HepG2 (cell line): ENCODE data around the gene SLC35B3. TPM values are rescaled to one million over a fixed set of nuclear protein-coding genes. Genes with fewer than 3 reads are reported as not detected.
A peak's percentile ranks its signal among the peaks of the same experiment; 100 is the strongest.

Experiments
- AGO1 ChIP-seq: fragments of 200-400 bp; formaldehyde crosslinking; IDR thresholded peaks from 2 replicates; pipeline ENCODE4 v1.6.1; 2017; ENCODE audit warnings: mild to moderate bottlenecking, low read depth, low read length, moderate library complexity; ENCODE audit not compliant: poor library complexity, severe bottlenecking
- ATF7 ChIP-seq, 2 experiments: fragments of 450-650 bp in 1 of 2; sonication (generic) in 1 of 2; formaldehyde crosslinking in 1 of 2; IDR thresholded peaks; 2 replicates each; pipeline versions ENCODE4 v1.4.0 to v1.6.1; 2016 to 2020; ENCODE audit warnings: antibody characterized with exemption in 1 of 2, mild to moderate bottlenecking in 1 of 2, missing genetic modification reagents in 1 of 2
- DMAP1 ChIP-seq: IDR thresholded peaks from 2 replicates; pipeline ENCODE4 v1.6.1; 2016
- ELF3 ChIP-seq: IDR thresholded peaks from 2 replicates; pipeline ENCODE4 v1.6.1; 2016; ENCODE audit warnings: missing genetic modification reagents, missing compliant biosample characterization
- PAX8 ChIP-seq: sonication (generic); formaldehyde crosslinking; IDR thresholded peaks from 2 replicates; pipeline ENCODE4 v1.8.0; 2022; ENCODE audit warnings: mild to moderate bottlenecking, missing genetic modification reagents, borderline replicate concordance
- RCOR2 ChIP-seq: IDR thresholded peaks from 2 replicates; pipeline ENCODE4 v1.6.1; 2016; ENCODE audit warnings: missing biosample characterization, missing genetic modification reagents
- RFXAP ChIP-seq: sonication (generic); formaldehyde crosslinking; IDR thresholded peaks from 2 replicates; pipeline ENCODE4 v1.4.0; 2020; ENCODE audit warnings: missing genetic modification reagents, borderline replicate concordance
- SNRNP70 ChIP-seq: fragments of 200-400 bp; formaldehyde crosslinking; IDR thresholded peaks from 2 replicates; pipeline ENCODE4 v1.6.1; 2017; ENCODE audit warnings: mild to moderate bottlenecking, low read depth, low read length, moderate library complexity
- SOX5 ChIP-seq: IDR thresholded peaks from 2 replicates; pipeline ENCODE4 v1.6.1; 2016; ENCODE audit warnings: borderline replicate concordance
- TBP ChIP-seq: sonication (generic); formaldehyde crosslinking; IDR thresholded peaks from 2 replicates; pipeline ENCODE4 v1.5.0; 2020; ENCODE audit warnings: missing genetic modification reagents
- ZNF180 ChIP-seq: sonication (generic); formaldehyde crosslinking; IDR thresholded peaks from 2 replicates; pipeline ENCODE4 v1.4.0; 2020; ENCODE audit warnings: low read depth, missing genetic modification reagents, borderline replicate concordance
- ZNF543 ChIP-seq: sonication (generic); formaldehyde crosslinking; IDR thresholded peaks from 2 replicates; pipeline ENCODE4 v1.4.0; 2020; ENCODE audit warnings: mild to moderate bottlenecking, missing genetic modification reagents
- ZNF629 ChIP-seq: sonication (generic); formaldehyde crosslinking; conservative IDR thresholded peaks from 2 replicates; pipeline ENCODE4 v1.5.0; 2020; ENCODE audit warnings: missing genetic modification reagents
- ZNF792 ChIP-seq: IDR thresholded peaks from 2 replicates; pipeline ENCODE4 v1.6.1; 2016
- ZNF83 ChIP-seq: sonication (generic); formaldehyde crosslinking; IDR thresholded peaks from 2 replicates; pipeline ENCODE4 v1.4.0; 2020; ENCODE audit warnings: missing genetic modification reagents, mild to moderate bottlenecking, borderline replicate concordance
- polyA plus RNA-seq, 8 experiments: library from polyadenylated mRNA; depleted of rRNA in 3 of 8; stranded (reverse) in 7 of 8; unstranded in 1 of 8; fragments of >200 nt; fragmentation: Illumina TruSeq in 4 of 8; extraction: Trizol in 4 of 8; gene quantifications; 2 replicates each; pipeline versions ENCODE4 v1.2.1 to v1.2.3, GENCODE V29; 2011 to 2016; ENCODE audit warnings: low read depth in 4 of 8, missing spikeins in 1 of 8, mixed read lengths in 1 of 8; ENCODE audit not compliant: insufficient read depth in 1 of 8
- total RNA-seq, 5 experiments: library from RNA; depleted of rRNA; stranded (reverse); fragments of >200 nt; fragmentation: Illumina TruSeq; extraction: Trizol; gene quantifications; 2 replicates each; pipeline ENCODE4 v1.2.3, GENCODE V29; 2016; ENCODE audit warnings: low read depth in 1 of 5
- TF ChIP-seq, protein P1 (sequence below): sonication (generic); formaldehyde crosslinking; IDR thresholded peaks from 2 replicates; pipeline ENCODE4 v1.5.1; 2020; ENCODE audit warnings: mild to moderate bottlenecking, missing genetic modification reagents, moderate library complexity
- TF ChIP-seq, protein P2 (sequence below): sonication (generic); formaldehyde crosslinking; IDR thresholded peaks from 2 replicates; pipeline ENCODE4 v1.5.0; 2020; ENCODE audit warnings: mild to moderate bottlenecking, missing genetic modification reagents
- TF ChIP-seq, protein P3 (sequence below): IDR thresholded peaks from 2 replicates; pipeline ENCODE4 v1.6.1; 2016; ENCODE audit warnings: missing compliant biosample characterization, missing genetic modification reagents, borderline replicate concordance
- TF ChIP-seq, protein P4 (sequence below): sonication (generic); formaldehyde crosslinking; IDR thresholded peaks from 2 replicates; pipeline ENCODE4 v1.9.0; 2022; ENCODE audit warnings: missing genetic modification reagents, mild to moderate bottlenecking, borderline replicate concordance

Gene SLC35B3
- total and polyA plus RNA-seq, 2 of the 13 experiments (the other 11 are each of a cell fraction or from before 2014, with no cell fraction given) = 8.7 to 13.5 TPM

DNA sequence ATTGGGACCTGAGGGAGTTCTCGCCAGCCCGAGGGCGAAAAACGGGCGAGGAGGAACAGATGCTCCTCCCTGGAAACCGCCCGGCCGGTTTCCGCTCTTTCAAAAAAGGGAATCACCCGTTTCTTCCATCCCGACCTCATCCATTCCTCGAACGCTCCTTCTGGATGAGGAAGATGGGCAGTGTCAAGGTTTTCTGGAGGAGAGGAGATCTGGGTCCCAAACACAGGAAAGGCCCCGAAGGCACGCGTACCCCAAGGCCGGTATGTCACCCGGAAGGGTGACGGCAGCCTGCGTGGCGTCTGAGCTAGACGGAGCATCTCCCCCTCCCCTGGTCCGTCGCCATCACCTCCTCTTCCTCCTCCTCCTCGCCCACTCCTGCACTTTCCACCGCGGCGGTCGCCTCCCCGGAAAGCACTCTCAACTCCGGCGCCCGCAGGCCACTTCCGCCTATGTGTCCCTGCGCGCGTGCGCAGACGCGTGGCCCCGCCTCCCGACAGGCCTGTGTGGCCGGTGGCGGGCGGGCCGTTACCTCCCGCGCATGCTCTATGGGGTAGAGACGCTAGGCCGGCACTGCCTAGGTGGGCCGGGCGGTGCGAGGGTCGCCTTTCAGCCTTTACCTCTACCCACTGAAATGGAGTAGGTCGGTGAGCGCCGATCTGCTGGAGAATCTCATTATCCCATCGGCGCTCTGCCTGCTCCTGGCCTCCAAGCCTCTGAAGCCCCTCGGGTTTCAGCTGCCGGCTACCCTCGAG lies at the start of gene SLC35B3 (continued):
- TF ChIP-seq ATF7 (IDR thresholded peaks at IDR 0.05) = no peak
- peak; percentile 78; the same call in 1 of the 2 replicates for TF ChIP-seq ATF7 (CRISPR knock-in tag; IDR thresholded peaks at IDR 0.05)
- TF ChIP-seq SOX5 (CRISPR knock-in tag) = peak; percentile 44
- TF ChIP-seq PAX8 (CRISPR knock-in tag) = peak; percentile 42; the same call in 1 of the 2 replicates
- peak; percentile 53; the same call in 1 of the 2 replicates for TF ChIP-seq RFXAP (CRISPR knock-in tag)
- TF ChIP-seq ELF3 (CRISPR knock-in tag) = peak; percentile 90
- TF ChIP-seq, protein P1, sequence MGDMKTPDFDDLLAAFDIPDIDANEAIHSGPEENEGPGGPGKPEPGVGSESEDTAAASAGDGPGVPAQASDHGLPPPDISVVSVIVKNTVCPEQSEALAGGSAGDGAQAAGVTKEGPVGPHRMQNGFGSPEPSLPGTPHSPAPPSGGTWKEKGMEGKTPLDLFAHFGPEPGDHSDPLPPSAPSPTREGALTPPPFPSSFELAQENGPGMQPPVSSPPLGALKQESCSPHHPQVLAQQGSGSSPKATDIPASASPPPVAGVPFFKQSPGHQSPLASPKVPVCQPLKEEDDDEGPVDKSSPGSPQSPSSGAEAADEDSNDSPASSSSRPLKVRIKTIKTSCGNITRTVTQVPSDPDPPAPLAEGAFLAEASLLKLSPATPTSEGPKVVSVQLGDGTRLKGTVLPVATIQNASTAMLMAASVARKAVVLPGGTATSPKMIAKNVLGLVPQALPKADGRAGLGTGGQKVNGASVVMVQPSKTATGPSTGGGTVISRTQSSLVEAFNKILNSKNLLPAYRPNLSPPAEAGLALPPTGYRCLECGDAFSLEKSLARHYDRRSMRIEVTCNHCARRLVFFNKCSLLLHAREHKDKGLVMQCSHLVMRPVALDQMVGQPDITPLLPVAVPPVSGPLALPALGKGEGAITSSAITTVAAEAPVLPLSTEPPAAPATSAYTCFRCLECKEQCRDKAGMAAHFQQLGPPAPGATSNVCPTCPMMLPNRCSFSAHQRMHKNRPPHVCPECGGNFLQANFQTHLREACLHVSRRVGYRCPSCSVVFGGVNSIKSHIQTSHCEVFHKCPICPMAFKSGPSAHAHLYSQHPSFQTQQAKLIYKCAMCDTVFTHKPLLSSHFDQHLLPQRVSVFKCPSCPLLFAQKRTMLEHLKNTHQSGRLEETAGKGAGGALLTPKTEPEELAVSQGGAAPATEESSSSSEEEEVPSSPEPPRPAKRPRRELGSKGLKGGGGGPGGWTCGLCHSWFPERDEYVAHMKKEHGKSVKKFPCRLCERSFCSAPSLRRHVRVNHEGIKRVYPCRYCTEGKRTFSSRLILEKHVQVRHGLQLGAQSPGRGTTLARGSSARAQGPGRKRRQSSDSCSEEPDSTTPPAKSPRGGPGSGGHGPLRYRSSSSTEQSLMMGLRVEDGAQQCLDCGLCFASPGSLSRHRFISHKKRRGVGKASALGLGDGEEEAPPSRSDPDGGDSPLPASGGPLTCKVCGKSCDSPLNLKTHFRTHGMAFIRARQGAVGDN (CRISPR knock-in tag) = peak; percentile 99
- TF ChIP-seq ZNF543 (CRISPR knock-in tag) = peak; percentile 78; the same call in 1 of the 2 replicates
- peak; percentile 96 for TF ChIP-seq DMAP1
- peak; percentile 35; the same call in 1 of the 2 replicates for TF ChIP-seq ZNF83 (CRISPR knock-in tag)
- TF ChIP-seq SNRNP70 = no peak
- 0 out of 2 replicates have a peak, but pooled peaks have one; percentile 22 for TF ChIP-seq TBP (CRISPR knock-in tag)
- TF ChIP-seq, protein P2, sequence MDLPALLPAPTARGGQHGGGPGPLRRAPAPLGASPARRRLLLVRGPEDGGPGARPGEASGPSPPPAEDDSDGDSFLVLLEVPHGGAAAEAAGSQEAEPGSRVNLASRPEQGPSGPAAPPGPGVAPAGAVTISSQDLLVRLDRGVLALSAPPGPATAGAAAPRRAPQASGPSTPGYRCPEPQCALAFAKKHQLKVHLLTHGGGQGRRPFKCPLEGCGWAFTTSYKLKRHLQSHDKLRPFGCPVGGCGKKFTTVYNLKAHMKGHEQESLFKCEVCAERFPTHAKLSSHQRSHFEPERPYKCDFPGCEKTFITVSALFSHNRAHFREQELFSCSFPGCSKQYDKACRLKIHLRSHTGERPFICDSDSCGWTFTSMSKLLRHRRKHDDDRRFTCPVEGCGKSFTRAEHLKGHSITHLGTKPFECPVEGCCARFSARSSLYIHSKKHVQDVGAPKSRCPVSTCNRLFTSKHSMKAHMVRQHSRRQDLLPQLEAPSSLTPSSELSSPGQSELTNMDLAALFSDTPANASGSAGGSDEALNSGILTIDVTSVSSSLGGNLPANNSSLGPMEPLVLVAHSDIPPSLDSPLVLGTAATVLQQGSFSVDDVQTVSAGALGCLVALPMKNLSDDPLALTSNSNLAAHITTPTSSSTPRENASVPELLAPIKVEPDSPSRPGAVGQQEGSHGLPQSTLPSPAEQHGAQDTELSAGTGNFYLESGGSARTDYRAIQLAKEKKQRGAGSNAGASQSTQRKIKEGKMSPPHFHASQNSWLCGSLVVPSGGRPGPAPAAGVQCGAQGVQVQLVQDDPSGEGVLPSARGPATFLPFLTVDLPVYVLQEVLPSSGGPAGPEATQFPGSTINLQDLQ (CRISPR knock-in tag) = no peak
- TF ChIP-seq AGO1 = peak; percentile 91
- TF ChIP-seq RCOR2 (CRISPR knock-in tag) = peak; percentile 29; the same call in 1 of the 2 replicates
- TF ChIP-seq ZNF180 (CRISPR knock-in tag) = no peak
- peak; percentile 78 for TF ChIP-seq ZNF792
- TF ChIP-seq, protein P3, sequence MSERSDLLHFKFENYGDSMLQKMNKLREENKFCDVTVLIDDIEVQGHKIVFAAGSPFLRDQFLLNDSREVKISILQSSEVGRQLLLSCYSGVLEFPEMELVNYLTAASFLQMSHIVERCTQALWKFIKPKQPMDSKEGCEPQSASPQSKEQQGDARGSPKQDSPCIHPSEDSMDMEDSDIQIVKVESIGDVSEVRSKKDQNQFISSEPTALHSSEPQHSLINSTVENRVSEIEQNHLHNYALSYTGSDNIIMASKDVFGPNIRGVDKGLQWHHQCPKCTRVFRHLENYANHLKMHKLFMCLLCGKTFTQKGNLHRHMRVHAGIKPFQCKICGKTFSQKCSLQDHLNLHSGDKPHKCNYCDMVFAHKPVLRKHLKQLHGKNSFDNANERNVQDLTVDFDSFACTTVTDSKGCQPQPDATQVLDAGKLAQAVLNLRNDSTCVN = peak; percentile 85; the same call in 1 of the 2 replicates
- TF ChIP-seq, protein P4, sequence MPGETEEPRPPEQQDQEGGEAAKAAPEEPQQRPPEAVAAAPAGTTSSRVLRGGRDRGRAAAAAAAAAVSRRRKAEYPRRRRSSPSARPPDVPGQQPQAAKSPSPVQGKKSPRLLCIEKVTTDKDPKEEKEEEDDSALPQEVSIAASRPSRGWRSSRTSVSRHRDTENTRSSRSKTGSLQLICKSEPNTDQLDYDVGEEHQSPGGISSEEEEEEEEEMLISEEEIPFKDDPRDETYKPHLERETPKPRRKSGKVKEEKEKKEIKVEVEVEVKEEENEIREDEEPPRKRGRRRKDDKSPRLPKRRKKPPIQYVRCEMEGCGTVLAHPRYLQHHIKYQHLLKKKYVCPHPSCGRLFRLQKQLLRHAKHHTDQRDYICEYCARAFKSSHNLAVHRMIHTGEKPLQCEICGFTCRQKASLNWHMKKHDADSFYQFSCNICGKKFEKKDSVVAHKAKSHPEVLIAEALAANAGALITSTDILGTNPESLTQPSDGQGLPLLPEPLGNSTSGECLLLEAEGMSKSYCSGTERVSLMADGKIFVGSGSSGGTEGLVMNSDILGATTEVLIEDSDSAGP (CRISPR knock-in tag) = peak; percentile 93; the same call in 1 of the 2 replicates
- TF ChIP-seq ZNF629 (CRISPR knock-in tag) = no peak
